MM.1S (cell line): ENCODE data around the gene CDHR5.

ENCODE experiments used
- DNase-seq: peaks from one replicate; pipeline ENCODE4 v3.0.0-alpha.2; 2015
- H2AFZ ChIP-seq: fragments of 300-600 bp; sonication (generic); 2 replicates; pipeline ENCODE4 v1.6.0; 2016; ENCODE audit warnings: antibody characterized with exemption, low read length
- H3F3A ChIP-seq: fragments of 300-600 bp; sonication (generic); 2 replicates; pipeline ENCODE4 v1.6.1; 2016; ENCODE audit warnings: mild to moderate bottlenecking, antibody characterized with exemption, low read length, moderate library complexity, mixed read lengths; ENCODE audit not compliant: insufficient read depth
- H3K27ac ChIP-seq: fragments of 300-600 bp; sonication (generic); 2 replicates; pipeline ENCODE4 v1.5.1; 2016; ENCODE audit warnings: mild to moderate bottlenecking, low read length
- H3K27me3 ChIP-seq: fragments of 300-600 bp; sonication (generic); replicated peaks from 2 replicates; pipeline ENCODE4 v1.6.0; 2016; ENCODE audit warnings: low read length; ENCODE audit not compliant: insufficient read depth
- H3K36me3 ChIP-seq: fragments of 300-600 bp; sonication (generic); replicated peaks from 2 replicates; pipeline ENCODE4 v1.6.1; 2016; ENCODE audit warnings: mild to moderate bottlenecking, low read length, mixed read lengths; ENCODE audit not compliant: insufficient read depth
- H3K4me1 ChIP-seq: fragments of 300-600 bp; sonication (generic); 2 replicates; pipeline ENCODE4 v1.6.1; 2016; ENCODE audit warnings: low read length, mixed read lengths
- H3K4me2 ChIP-seq: fragments of 300-600 bp; sonication (generic); 2 replicates; pipeline ENCODE4 v1.6.0; 2016; ENCODE audit warnings: low read depth, low read length
- H3K4me3 ChIP-seq: fragments of 300-600 bp; sonication (generic); 2 replicates; pipeline ENCODE4 v1.5.1; 2016; ENCODE audit warnings: low read length, mixed read lengths
- H3K79me2 ChIP-seq: fragments of 300-600 bp; sonication (generic); 2 replicates; pipeline ENCODE4 v1.6.1; 2016; ENCODE audit warnings: mixed run types, low read length, mixed read lengths
- H3K9ac ChIP-seq: fragments of 300-600 bp; sonication (generic); 2 replicates; pipeline ENCODE4 v1.6.1; 2016; ENCODE audit warnings: low read length, mixed read lengths
- H3K9me2 ChIP-seq: fragments of 300-600 bp; sonication (generic); replicated peaks from 2 replicates; pipeline ENCODE4 v1.6.1; 2016; ENCODE audit warnings: mild to moderate bottlenecking, low read length, mixed read lengths; ENCODE audit not compliant: insufficient read depth
- H3K9me3 ChIP-seq: fragments of 300-600 bp; sonication (generic); replicated peaks from 2 replicates; pipeline ENCODE4 v1.6.1; 2016; ENCODE audit warnings: mild to moderate bottlenecking, low read length, mixed read lengths; ENCODE audit not compliant: insufficient read depth
- H4K20me1 ChIP-seq: fragments of 300-600 bp; sonication (generic); 2 replicates; pipeline ENCODE4 v1.6.1; 2016; ENCODE audit warnings: mild to moderate bottlenecking, low read length, moderate library complexity, mixed read lengths; ENCODE audit not compliant: insufficient read depth
- CTCF ChIP-seq: fragments of 300-600 bp; sonication (generic); IDR thresholded peaks from 2 replicates; pipeline ENCODE4 v1.5.1; 2016; ENCODE audit warnings: antibody characterized with exemption, low read length, mixed read lengths
- EZH2 ChIP-seq: fragments of 300-600 bp; sonication (generic); optimal IDR thresholded peaks from 2 replicates; pipeline ENCODE3; 2017; ENCODE audit warnings: low read depth, mild to moderate bottlenecking, antibody characterized with exemption, low read length, mixed read lengths
- EZH2phosphoT487 ChIP-seq: fragments of 300-600 bp; sonication (generic); IDR thresholded peaks from 2 replicates; pipeline ENCODE4 v1.6.1; 2018; ENCODE audit warnings: antibody characterized with exemption, low read length

Gene CDHR5

GRCh38 chr11:665704-666281, 41.0 kb upstream of the CDHR5 start:
- Histone ChIP-seq H3K79me2 (peaks cover 11% of the 10 kb centered on the region), H2AFZ (no peak overlapping the region), H4K20me1 (no peaks in the 10 kb centered on the region), H3K27me3 (no peaks in the 10 kb centered on the region), H3K4me3 (no peak overlapping the region), H3K9ac (no peak overlapping the region), H3K4me2 (no peak overlapping the region), H3K9me3 (no peaks in the 10 kb centered on the region), H3K4me1 (no peaks in the 10 kb centered on the region), H3F3A (no peaks in the 10 kb centered on the region), H3K9me2 (no peaks in the 10 kb centered on the region), H3K36me3 (no peaks in the 10 kb centered on the region), H3K27ac (no peak overlapping the region)
- no peak for DNase-seq
- no peak for TF ChIP-seq CTCF
- no peak for TF ChIP-seq EZH2phosphoT487
- no peak for TF ChIP-seq EZH2

GRCh38 chr11:665062-665703, 40.4 kb upstream of the CDHR5 start:
- TF ChIP-seq EZH2phosphoT487 (no peak), EZH2 (no peak), CTCF (no peak)
- no peaks in the 10 kb centered on the region for H3K27me3 ChIP-seq
- H3K9me2 ChIP-seq, result no peaks in the 10 kb centered on the region
- H3K9me3 ChIP-seq, result no peaks in the 10 kb centered on the region
- no peak overlapping the region for H3K27ac ChIP-seq
- H3K9ac ChIP-seq, result no peak overlapping the region
- no peak overlapping the region for H3K4me3 ChIP-seq
- no peak overlapping the region for H2AFZ ChIP-seq
- H3K4me1 ChIP-seq, result no peaks in the 10 kb centered on the region
- no peak overlapping the region for H3K4me2 ChIP-seq
- no peaks in the 10 kb centered on the region for H4K20me1 ChIP-seq
- peaks cover 11% of the 10 kb centered on the region for H3K79me2 ChIP-seq
- H3F3A ChIP-seq, result no peaks in the 10 kb centered on the region
- H3K36me3 ChIP-seq, result no peaks in the 10 kb centered on the region
- DNase-seq, result no peak

- DNase-seq, result peak; percentile 51
- TF ChIP-seq EZH2, result no peak
- TF ChIP-seq CTCF, result peak; percentile 76
- TF ChIP-seq EZH2phosphoT487, result no peak
- H3K4me2 ChIP-seq, result no peak overlapping the region
- no peaks in the 10 kb centered on the region for H4K20me1 ChIP-seq
- H3K4me1 ChIP-seq, result no peaks in the 10 kb centered on the region
- H3K9ac ChIP-seq, result no peak overlapping the region
- no peaks in the 10 kb centered on the region for H3F3A ChIP-seq
- no peaks in the 10 kb centered on the region for H3K36me3 ChIP-seq
- no peaks in the 10 kb centered on the region for H3K9me2 ChIP-seq
- no peak overlapping the region for H2AFZ ChIP-seq
- no peaks in the 10 kb centered on the region for H3K9me3 ChIP-seq
- H3K4me3 ChIP-seq, result no peak overlapping the region
- H3K27me3 ChIP-seq, result no peaks in the 10 kb centered on the region
- H3K27ac ChIP-seq, result no peak overlapping the region
- peaks cover 12% of the 10 kb centered on the region for H3K79me2 ChIP-seq
Measured at GRCh38 chr11:662689-663274, 38.0 kb upstream of the CDHR5 start.
